Measurements from ENCODE around the gene MAD1L1. TPM values are rescaled to one million over a fixed set of nuclear protein-coding genes. Genes with fewer than 3 reads are reported as not detected.

The MAD1L1 gene
- total and polyA plus RNA-seq, 4 donors, result 43.0 to 54.9 (median 49.9) TPM

DNA sequence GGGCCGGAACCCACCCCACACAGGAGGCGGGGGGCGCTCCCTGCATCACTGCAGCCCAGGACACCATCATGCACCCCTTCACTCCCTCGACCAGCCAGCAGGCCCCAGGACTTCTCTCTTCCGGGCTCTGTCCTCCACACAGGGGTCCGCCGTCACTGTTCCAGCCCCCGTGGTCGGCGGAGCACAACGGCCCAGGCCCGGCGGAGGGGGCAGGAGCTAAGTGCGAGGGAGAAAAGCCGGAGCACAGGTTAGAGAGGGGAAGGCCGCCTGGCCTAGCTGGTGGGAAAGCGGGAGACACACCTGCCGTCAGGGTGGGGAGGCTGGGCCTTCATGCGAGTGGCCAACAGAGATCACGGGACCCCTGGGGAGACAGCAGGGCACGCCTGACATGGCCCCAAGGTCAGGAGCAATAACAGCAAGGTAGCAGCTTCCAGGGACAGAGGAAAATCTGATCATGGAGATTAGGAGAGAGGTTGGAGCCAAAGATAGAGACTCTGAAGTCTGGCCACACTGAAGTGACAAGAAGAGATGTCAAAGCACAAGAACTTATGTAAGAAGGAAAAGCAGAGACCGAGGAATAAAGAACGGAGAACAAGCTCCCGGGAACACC, 151.1 kb downstream of the MAD1L1 start:
- Histone ChIP-seq H3K4me1 (ENCODE audit: control insufficient read depth in 5 of 5, insufficient read depth in 5 of 5, low read length in 5 of 5) (peaks cover 0 to 10% (median 0%) of the 10 kb centered on the region in 5 donors), H3K36me3 (ENCODE audit: control insufficient read depth in 4 of 4, insufficient read depth in 4 of 4, low read length in 4 of 4) (peaks cover 0 to 7% (median 2%) of the 10 kb centered on the region in 4 donors), H3K9ac (ENCODE audit: insufficient read depth in 1 of 2, low read length in 2 of 2) (no peak overlapping the region), H3K4me3 (no peak overlapping the region), H3K27me3 (ENCODE audit: control insufficient read depth in 3 of 3, insufficient read depth in 3 of 3, low read length in 2 of 3) (no peaks in the 10 kb centered on the region), H3K9me3 (ENCODE audit: control insufficient read depth in 4 of 4, insufficient read depth in 3 of 4, low read length in 3 of 4) (no peaks in the 10 kb centered on the region), H3K27ac (ENCODE audit: low read depth in 1 of 2, low read length in 1 of 2) (no peak overlapping the region)
- WGBS, 2 donors, result 96% methylated on average over 24 of the region's 24 CpGs
- DNase-seq (no peak), ATAC-seq (ENCODE audit: insufficient read depth, low FRiP score) (no peak)
- TF ChIP-seq, protein P1, sequence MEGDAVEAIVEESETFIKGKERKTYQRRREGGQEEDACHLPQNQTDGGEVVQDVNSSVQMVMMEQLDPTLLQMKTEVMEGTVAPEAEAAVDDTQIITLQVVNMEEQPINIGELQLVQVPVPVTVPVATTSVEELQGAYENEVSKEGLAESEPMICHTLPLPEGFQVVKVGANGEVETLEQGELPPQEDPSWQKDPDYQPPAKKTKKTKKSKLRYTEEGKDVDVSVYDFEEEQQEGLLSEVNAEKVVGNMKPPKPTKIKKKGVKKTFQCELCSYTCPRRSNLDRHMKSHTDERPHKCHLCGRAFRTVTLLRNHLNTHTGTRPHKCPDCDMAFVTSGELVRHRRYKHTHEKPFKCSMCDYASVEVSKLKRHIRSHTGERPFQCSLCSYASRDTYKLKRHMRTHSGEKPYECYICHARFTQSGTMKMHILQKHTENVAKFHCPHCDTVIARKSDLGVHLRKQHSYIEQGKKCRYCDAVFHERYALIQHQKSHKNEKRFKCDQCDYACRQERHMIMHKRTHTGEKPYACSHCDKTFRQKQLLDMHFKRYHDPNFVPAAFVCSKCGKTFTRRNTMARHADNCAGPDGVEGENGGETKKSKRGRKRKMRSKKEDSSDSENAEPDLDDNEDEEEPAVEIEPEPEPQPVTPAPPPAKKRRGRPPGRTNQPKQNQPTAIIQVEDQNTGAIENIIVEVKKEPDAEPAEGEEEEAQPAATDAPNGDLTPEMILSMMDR (IDR thresholded peaks at IDR 0.05; ENCODE audit: control extremely low read depth, extremely low read depth), result no peak

DNA sequence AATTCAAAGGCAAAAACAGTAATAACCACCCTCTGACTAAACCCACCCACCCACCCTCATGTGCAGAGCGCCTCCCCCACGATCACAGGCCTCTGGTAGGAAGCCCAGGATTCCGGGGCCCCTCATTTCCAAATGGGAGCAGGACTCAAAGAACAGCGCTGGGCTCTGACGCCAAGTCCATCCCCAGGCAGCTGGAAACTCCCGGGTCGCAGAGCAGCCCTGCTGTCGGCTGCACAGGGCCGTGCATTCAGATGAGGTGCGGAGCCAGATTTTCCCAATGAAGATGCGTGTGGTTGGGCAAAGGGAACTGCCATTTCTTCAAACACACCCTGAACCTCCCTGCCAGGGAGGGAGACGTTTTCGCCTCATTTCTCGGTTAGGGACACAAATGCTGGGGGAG, 152.3 kb downstream of the MAD1L1 start:
- 92 to 96% methylated on average over 14 of the region's 14 CpGs for WGBS, 2 donors
- Histone ChIP-seq H3K9me3 (ENCODE audit: control insufficient read depth in 4 of 4, insufficient read depth in 3 of 4, low read length in 3 of 4) (no peaks in the 10 kb centered on the region), H3K4me1 (ENCODE audit: control insufficient read depth in 5 of 5, insufficient read depth in 5 of 5, low read length in 5 of 5) (peaks cover 0 to 10% (median 0%) of the 10 kb centered on the region in 5 donors), H3K9ac (ENCODE audit: insufficient read depth in 1 of 2, low read length in 2 of 2) (no peak overlapping the region), H3K4me3 (no peak overlapping the region), H3K27ac (ENCODE audit: low read depth in 1 of 2, low read length in 1 of 2) (no peak overlapping the region), H3K36me3 (ENCODE audit: control insufficient read depth in 4 of 4, insufficient read depth in 4 of 4, low read length in 4 of 4) (peaks cover 0 to 7% (median 3%) of the 10 kb centered on the region in 4 donors), H3K27me3 (ENCODE audit: control insufficient read depth in 3 of 3, insufficient read depth in 3 of 3, low read length in 2 of 3) (no peaks in the 10 kb centered on the region)
- DNase-seq (no peak), ATAC-seq (ENCODE audit: insufficient read depth, low FRiP score) (no peak)
- TF ChIP-seq, protein P1 (IDR thresholded peaks at IDR 0.05; ENCODE audit: control extremely low read depth, extremely low read depth), result no peak

DNA sequence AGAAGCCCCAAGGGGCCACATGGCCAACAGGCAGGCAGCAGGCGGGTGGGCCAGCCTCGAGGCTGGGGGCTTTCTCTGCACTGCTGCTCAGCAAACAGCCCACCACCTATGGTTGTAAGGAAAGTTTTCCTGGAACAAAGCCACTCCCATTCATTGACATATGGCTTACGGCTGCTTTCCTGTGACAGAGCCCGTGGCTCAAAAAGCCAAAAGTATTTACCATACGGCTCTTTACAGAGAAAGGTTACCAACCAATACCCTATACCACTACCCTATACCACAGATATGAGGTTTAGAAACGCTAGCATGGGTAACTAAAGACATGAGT, 152.7 kb downstream of the MAD1L1 start:
- Histone ChIP-seq H3K9me3 (ENCODE audit: control insufficient read depth in 4 of 4, insufficient read depth in 3 of 4, low read length in 3 of 4) (no peaks in the 10 kb centered on the region), H3K4me3 (no peak overlapping the region), H3K4me1 (ENCODE audit: control insufficient read depth in 5 of 5, insufficient read depth in 5 of 5, low read length in 5 of 5) (peaks cover 0 to 10% (median 0%) of the 10 kb centered on the region in 5 donors), H3K27me3 (ENCODE audit: control insufficient read depth in 3 of 3, insufficient read depth in 3 of 3, low read length in 2 of 3) (no peaks in the 10 kb centered on the region), H3K27ac (ENCODE audit: low read depth in 1 of 2, low read length in 1 of 2) (no peak overlapping the region), H3K36me3 (ENCODE audit: control insufficient read depth in 4 of 4, insufficient read depth in 4 of 4, low read length in 4 of 4) (peaks cover 0 to 7% (median 3%) of the 10 kb centered on the region in 4 donors), H3K9ac (ENCODE audit: insufficient read depth in 1 of 2, low read length in 2 of 2) (no peak overlapping the region)
- ATAC-seq (ENCODE audit: insufficient read depth, low FRiP score), result no peak
- WGBS, 2 donors, result 71 to 77% methylated on average over 6 of the region's 6 CpGs
- TF ChIP-seq, protein P1 (IDR thresholded peaks at IDR 0.05; ENCODE audit: control extremely low read depth, extremely low read depth), result no peak
- no peak for DNase-seq
